Adrenal gland (tissue), 12 donors: ENCODE data around the gene MCTP2. TPM values are rescaled to one million over a fixed set of nuclear protein-coding genes. Genes with fewer than 3 reads are reported as not detected.

ENCODE experiments used
- DNase-seq, 7 donors: peaks; one replicate each; pipeline ENCODE4 v3.0.0-alpha.2; 2019 to 2020
- H3K27ac ChIP-seq, 5 donors: fragments of 200-600 bp; sonication (generic) in 4 of 5; 1 replicate in 3 of 5; 2 replicates in 2 of 5; pipeline versions ENCODE4 v1.5.1 to v1.8.0; 2016 to 2020; ENCODE audit warnings: mild to moderate bottlenecking in 1 of 5
- H3K27me3 ChIP-seq: fragments of 200-600 bp; 2 replicates; pipeline ENCODE4 v1.8.0; 2021
- H3K36me3 ChIP-seq, 2 donors: fragments of 200-600 bp; replicated peaks in 1 of 2; 1 replicate in 1 of 2; 2 replicates in 1 of 2; pipeline versions ENCODE4 v1.5.1 to v1.8.0; 2018 to 2022
- H3K4me1 ChIP-seq, 2 donors: fragments of 200-600 bp; replicated peaks in 1 of 2; 1 replicate in 1 of 2; 2 replicates in 1 of 2; pipeline versions ENCODE4 v1.5.1 to v1.8.0; 2018 to 2021
- H3K4me3 ChIP-seq, 4 donors: fragments of 200-600 bp; sonication (generic) in 3 of 4; one replicate each; pipeline ENCODE4 v1.5.1; 2016 to 2018
- H3K9me3 ChIP-seq, 3 donors: fragments of 200-600 bp; sonication (generic) in 1 of 3; replicated peaks in 1 of 3; 1 replicate in 2 of 3; 2 replicates in 1 of 3; pipeline versions ENCODE4 v1.5.1 to v1.8.0; 2016 to 2021
- CTCF ChIP-seq, 6 experiments: fragments of 450-650 bp in 4 of 6; fragments of 200-600 bp in 2 of 6; sonication (generic) in 1 of 6; IDR thresholded peaks; 1 replicate in 5 of 6; 2 replicates in 1 of 6; pipeline versions ENCODE4 v1.5.1 to v1.8.0; 2016 to 2021; ENCODE audit warnings: antibody characterized with exemption in 6 of 6, mild to moderate bottlenecking in 2 of 6, moderate library complexity in 1 of 6
- POLR2A ChIP-seq, 2 donors: fragments of 450-650 bp; IDR thresholded peaks; one replicate each; pipeline ENCODE4 v1.6.1; 2017; ENCODE audit warnings: antibody characterized with exemption in 2 of 2, mild to moderate bottlenecking in 2 of 2, moderate library complexity in 1 of 2
- WGBS, 4 donors: extraction: QIAGEN DNeasy Blood & Tissue Kit in 2 of 4; methylation state at CpG; one replicate each; pipeline versions ENCODE4 v1.1.5 to v1.1.7; 2013 to 2017; 5-methylcytosine and 5-hydroxymethylcytosine counted together
- intact Hi-C, 2 donors: fragments of 100-400 bp; cut with DNase I; formaldehyde crosslinking; loops; one replicate each; pipeline versions ENCODE4 v1.14.1 to v1.15.0; 2022 to 2023
- polyA plus RNA-seq, 3 donors: library from polyadenylated mRNA; stranded (reverse); fragments of 200-250 nt in 2 of 3; fragments of 350-450 nt in 1 of 3; fragmentation: Illumina TruSeq in 1 of 3; extraction: RNeasy Lipid Tissue Mini Kit (QIAGEN cat#74804) in 1 of 3; gene quantifications; one replicate each; pipeline ENCODE4 v1.2.3, GENCODE V29; 2013 to 2014
- total RNA-seq, 9 donors: library from RNA; depleted of rRNA in 4 of 9; stranded (reverse); fragments of >200 nt in 4 of 9; fragments of 120-200 nt in 1 of 9; fragmentation: NEBNext Ultra II Directional in 1 of 9; extraction: Animal tissue kit (Norgen Biotek cat#: 25700) in 1 of 9; gene quantifications; one replicate each; pipeline versions ENCODE4 v1.1.0 to v1.2.4, GENCODE V29; 2013 to 2023
- donor health status: healthy with polysubstance abuse.
- donor health status: Bipolar disorder and iron deficiency.
- donor health status: DM: yes; HTN: yes; CAD: no.
- donor health status: DM: no; HTN: no; CAD: no.
- donor health status: DM: no; HTN: no; CAD: no.
- donor health status: DM: yes; HTN: yes; CAD: no.

MCTP2 gene
- total and polyA plus RNA-seq, 12 donors: 2.7 to 21.3 (median 14.4) TPM

GRCh38 chr15:94293411-94294402 is 62.3 kb downstream of the MCTP2 start:
- TF ChIP-seq CTCF (IDR thresholded peaks at IDR 0.05): no peak
- no peak for TF ChIP-seq POLR2A (IDR thresholded peaks at IDR 0.05)
- 70 to 73% (median 72%) methylated on average over 13 of the region's 13 CpGs for WGBS, 4 donors
- no peaks in the 10 kb centered on the region for H3K36me3 ChIP-seq
- H3K4me1 ChIP-seq: no peaks in the 10 kb centered on the region
- no peak for DNase-seq
- no peaks in the 10 kb centered on the region for H3K27me3 ChIP-seq
- no peaks in the 10 kb centered on the region for H3K9me3 ChIP-seq
- no peak overlapping the region for H3K27ac ChIP-seq
- intact Hi-C loops: no loop called here
- H3K4me3 ChIP-seq: no peak overlapping the region

- Histone ChIP-seq H3K27ac (no peak overlapping the region), H3K36me3 (no peaks in the 10 kb centered on the region), H3K27me3 (no peaks in the 10 kb centered on the region), H3K4me3 (no peak overlapping the region), H3K9me3 (no peaks in the 10 kb centered on the region), H3K4me1 (no peaks in the 10 kb centered on the region)
- WGBS, 4 donors: 69 to 89% (median 73%) methylated on average over 1 of the region's 1 CpG
- TF ChIP-seq POLR2A (IDR thresholded peaks at IDR 0.05) (no peak), CTCF (IDR thresholded peaks at IDR 0.05) (no peak)
- intact Hi-C loops: no loop called here
- DNase-seq: no peak
These were observed 63.2 kb downstream of the MCTP2 start for GRCh38 chr15:94294556-94294955.

GRCh38 chr15:94295275-94295674 is 63.9 kb downstream of the MCTP2 start:
- Histone ChIP-seq H3K36me3 (no peaks in the 10 kb centered on the region), H3K4me3 (no peak overlapping the region), H3K27me3 (no peaks in the 10 kb centered on the region), H3K4me1 (no peaks in the 10 kb centered on the region), H3K27ac (no peak overlapping the region), H3K9me3 (no peaks in the 10 kb centered on the region)
- no peak for DNase-seq
- intact Hi-C loops: no loop called here
- 71 to 96% (median 90%) methylated on average over 4 of the region's 4 CpGs for WGBS, 4 donors
- TF ChIP-seq POLR2A (IDR thresholded peaks at IDR 0.05) (no peak), CTCF (IDR thresholded peaks at IDR 0.05) (no peak)

GRCh38 chr15:94296717-94297116 is 65.4 kb downstream of the MCTP2 start:
- DNase-seq: no peak
- H3K4me1 ChIP-seq: no peaks in the 10 kb centered on the region
- no peaks in the 10 kb centered on the region for H3K27me3 ChIP-seq
- H3K4me3 ChIP-seq: no peak overlapping the region
- TF ChIP-seq POLR2A (IDR thresholded peaks at IDR 0.05): no peak
- no peak for TF ChIP-seq CTCF (IDR thresholded peaks at IDR 0.05)
- H3K27ac ChIP-seq: no peak overlapping the region
- intact Hi-C loops: no loop called here
- no peaks in the 10 kb centered on the region for H3K9me3 ChIP-seq
- WGBS, 4 donors: 80 to 98% (median 89%) methylated on average over 1 of the region's 1 CpG
- H3K36me3 ChIP-seq: no peaks in the 10 kb centered on the region
